Endothelial cell (in vitro differentiated cells): Measurements from ENCODE around the gene CNBP. TPM values are rescaled to one million over a fixed set of nuclear protein-coding genes. Genes with fewer than 3 reads are reported as not detected.

Experiments used
- DNase-seq: peaks from one replicate; pipeline ENCODE4 v3.0.0; 2021; ENCODE audit warnings: low spot score
- H3K27ac Mint-ChIP-seq: one replicate; pipeline ENCODE4 v1.8.0; 2021; ENCODE audit warnings: mixed read lengths, inconsistent platforms; ENCODE audit not compliant: unreplicated experiment
- H3K27me3 Mint-ChIP-seq: one replicate; pipeline ENCODE4 v1.8.0; 2021; ENCODE audit warnings: mild to moderate bottlenecking, moderate library complexity, mixed read lengths, inconsistent platforms; ENCODE audit not compliant: unreplicated experiment
- H3K36me3 Mint-ChIP-seq: one replicate; pipeline ENCODE4 v1.8.0; 2021; ENCODE audit warnings: mild to moderate bottlenecking, low read depth, mixed read lengths, inconsistent platforms; ENCODE audit not compliant: unreplicated experiment
- H3K4me1 Mint-ChIP-seq: one replicate; pipeline ENCODE4 v1.8.0; 2021; ENCODE audit warnings: mild to moderate bottlenecking, mixed read lengths, inconsistent platforms; ENCODE audit not compliant: unreplicated experiment
- H3K4me3 Mint-ChIP-seq: one replicate; pipeline ENCODE4 v1.8.0; 2021; ENCODE audit warnings: mild to moderate bottlenecking, mixed read lengths, inconsistent platforms; ENCODE audit not compliant: unreplicated experiment
- H3K9me3 Mint-ChIP-seq: one replicate; pipeline ENCODE4 v1.8.0; 2021; ENCODE audit warnings: mixed read lengths, inconsistent platforms; ENCODE audit not compliant: unreplicated experiment
- CTCF ChIP-seq: fragments of 200-600 bp; sonication (generic); IDR thresholded peaks from one replicate; pipeline ENCODE4 v1.5.0; 2021; ENCODE audit warnings: antibody characterized with exemption; ENCODE audit not compliant: unreplicated experiment
- total RNA-seq: library from RNA; stranded (reverse); fragmentation: NEBNext Ultra II Directional; extraction: Animal tissue kit (Norgen Biotek cat#: 25700); gene quantifications from one replicate; pipeline ENCODE4 v1.2.1, GENCODE V29; 2021; ENCODE audit not compliant: unreplicated experiment

CNBP gene
- total RNA-seq, 1 donor from 2014 or later, result 192 TPM

- no peak for DNase-seq
- Mint-ChIP-seq H3K9me3 (no peaks in the 10 kb centered on the region), H3K4me3 (peak overlapping the region; percentile 57), H3K27me3 (peaks cover 10% of the 10 kb centered on the region), H3K27ac (peak overlapping the region; percentile 42), H3K36me3 (peaks cover 26% of the 10 kb centered on the region), H3K4me1 (peaks cover 31% of the 10 kb centered on the region)
- no peak for TF ChIP-seq CTCF
Observed at GRCh38 chr3:129164500-129164899, 19.2 kb downstream of the CNBP start.

GRCh38 chr3:129162729-129163579 is 20.7 kb downstream of the CNBP start:
- H3K4me3 Mint-ChIP-seq, result peak overlapping the region; percentile 96
- peaks cover 12% of the 10 kb centered on the region for H3K27me3 Mint-ChIP-seq
- TF ChIP-seq CTCF, result no peak
- H3K4me1 Mint-ChIP-seq, result peaks cover 38% of the 10 kb centered on the region
- H3K36me3 Mint-ChIP-seq, result peaks cover 30% of the 10 kb centered on the region
- DNase-seq, result no peak
- no peaks in the 10 kb centered on the region for H3K9me3 Mint-ChIP-seq
- H3K27ac Mint-ChIP-seq, result peak overlapping the region; percentile 100

GRCh38 chr3:129161860-129162271 is 21.8 kb downstream of the CNBP start:
- Mint-ChIP-seq H3K4me1 (peaks cover 38% of the 10 kb centered on the region), H3K27ac (peak overlapping the region; percentile 100), H3K9me3 (no peaks in the 10 kb centered on the region), H3K27me3 (peaks cover 12% of the 10 kb centered on the region), H3K36me3 (peaks cover 21% of the 10 kb centered on the region), H3K4me3 (peak overlapping the region; percentile 96)
- TF ChIP-seq CTCF, result peak; percentile 8
- peak; percentile 13 for DNase-seq

- H3K27me3 Mint-ChIP-seq, result peaks cover 12% of the 10 kb centered on the region
- H3K9me3 Mint-ChIP-seq, result no peaks in the 10 kb centered on the region
- peaks cover 38% of the 10 kb centered on the region for H3K4me1 Mint-ChIP-seq
- DNase-seq, result peak; percentile 82
- peak; percentile 82 for TF ChIP-seq CTCF
- peak within 1 kb of the TSS; percentile 100 for H3K27ac Mint-ChIP-seq
- peaks cover 22% of the 10 kb centered on the region for H3K36me3 Mint-ChIP-seq
- H3K4me3 Mint-ChIP-seq, result peak within 1 kb of the TSS; percentile 96
Observed at GRCh38 chr3:129160891-129161859, 22.5 kb downstream of the CNBP start, which contains the start of gene ISY1. ISY1 (minus strand) TSS chr3:129161063; CDS start chr3:129160975, 88 bp downstream.
